H1 (cell line): Measurements from ENCODE around the gene EXD3. TPM values are rescaled to one million over a fixed set of nuclear protein-coding genes. Genes with fewer than 3 reads are reported as not detected.

Experiments used
- CTCF ChIA-PET: fragments of 300-600 bp; sonication (Branson Sonifier 250); formaldehyde crosslinking; loops from one replicate; lab custom pipeline; 2021; ENCODE audit not compliant: partially characterized antibody; lab: Charles Lee
- POLR2A ChIA-PET: fragments of 300-600 bp; sonication (Branson Sonifier 250); formaldehyde crosslinking; loops from one replicate; lab custom pipeline; 2021; ENCODE audit warnings: inconsistent platforms; ENCODE audit not compliant: partially characterized antibody; lab: Charles Lee
- DNase-seq, 2 experiments: peaks; one replicate each; pipeline versions ENCODE4 v3.0.0 to v3.0.0-alpha.2; 2010 to 2022; ENCODE audit warnings: low spot score in 2 of 2, low read depth in 1 of 2, mixed read lengths in 1 of 2
- FAIRE-seq: peaks from 2 replicates; lab custom pipeline; 2011; peaks lifted over from hg19 to GRCh38; lab: Jason Lieb, UNC
- H2AFZ ChIP-seq: 2 replicates; pipeline ENCODE4 v1.8.1; 2012; ENCODE audit warnings: low read length, inconsistent platforms
- H2AK5ac ChIP-seq: 2 replicates; pipeline ENCODE4 v1.6.1; 2013; ENCODE audit warnings: low read depth, low read length
- H2BK120ac ChIP-seq: replicated peaks from 2 replicates; pipeline ENCODE3; 2013; ENCODE audit warnings: low read depth, low read length, inconsistent platforms
- H2BK12ac ChIP-seq: 2 replicates; pipeline ENCODE4 v1.6.1; 2013; ENCODE audit warnings: low read depth, low read length
- H2BK15ac ChIP-seq: 2 replicates; pipeline ENCODE4 v1.6.1; 2013; ENCODE audit warnings: low read length
- H2BK20ac ChIP-seq: 2 replicates; pipeline ENCODE4 v1.6.1; 2013; ENCODE audit warnings: low read length
- H2BK5ac ChIP-seq: 2 replicates; pipeline ENCODE4 v1.6.1; 2013; ENCODE audit warnings: low read depth, low read length
- H3K14ac ChIP-seq: 2 replicates; pipeline ENCODE4 v1.6.1; 2013; ENCODE audit warnings: inconsistent platforms; ENCODE audit not compliant: insufficient read length
- H3K18ac ChIP-seq: 2 replicates; pipeline ENCODE4 v1.6.1; 2013; ENCODE audit warnings: low read length; ENCODE audit errors: extremely low read depth
- H3K23ac ChIP-seq: 2 replicates; pipeline ENCODE4 v1.6.1; 2013; ENCODE audit warnings: inconsistent platforms; ENCODE audit not compliant: insufficient read length
- H3K23me2 ChIP-seq: 2 replicates; pipeline ENCODE4 v1.6.1; 2013; ENCODE audit warnings: low read depth, low read length
- H3K27ac ChIP-seq: 2 replicates; pipeline ENCODE4 v1.6.1; 2011; ENCODE audit warnings: low read depth, low read length, inconsistent platforms
- H3K27me3 ChIP-seq, 4 experiments: replicated peaks in 1 of 4; 1 replicate in 1 of 4; 2 replicates in 3 of 4; pipeline versions ENCODE4 v1.6.1 to v1.8.1; 2011 to 2013; ENCODE audit warnings: low read length in 3 of 4, mild to moderate bottlenecking in 3 of 4, inconsistent platforms in 2 of 4, mixed read lengths in 2 of 4, moderate library complexity in 1 of 4; ENCODE audit not compliant: control insufficient read depth in 3 of 4, insufficient read depth in 3 of 4; ENCODE audit errors: extremely low read depth in 1 of 4
- H3K36me3 ChIP-seq, 4 experiments: 2 replicates each; pipeline versions ENCODE4 v1.6.1 to v1.8.1; 2011 to 2013; ENCODE audit warnings: mild to moderate bottlenecking in 4 of 4, low read length in 3 of 4, moderate library complexity in 2 of 4, control low read depth in 1 of 4, inconsistent platforms in 1 of 4; ENCODE audit not compliant: insufficient read depth in 4 of 4, control insufficient read depth in 2 of 4
- H3K4ac ChIP-seq: replicated peaks from 2 replicates; pipeline ENCODE3; 2013; ENCODE audit warnings: low read length, low read depth, mixed read lengths, inconsistent platforms; ENCODE audit not compliant: insufficient read length
- H3K4me1 ChIP-seq, 4 experiments: replicated peaks in 1 of 4; 1 replicate in 1 of 4; 2 replicates in 3 of 4; pipeline versions ENCODE4 v1.6.1 to v1.8.1; 2011 to 2013; ENCODE audit warnings: low read length in 3 of 4, inconsistent platforms in 2 of 4, mixed read lengths in 1 of 4; ENCODE audit not compliant: insufficient read depth in 4 of 4, control insufficient read depth in 3 of 4
- H3K4me2 ChIP-seq, 2 experiments: 2 replicates each; pipeline versions ENCODE4 v1.6.1 to v1.8.1; 2011 to 2013; ENCODE audit warnings: low read depth in 2 of 2, low read length in 2 of 2, control low read depth in 1 of 2, inconsistent platforms in 1 of 2, mild to moderate bottlenecking in 1 of 2; ENCODE audit not compliant: insufficient read depth in 1 of 2
- H3K4me3 ChIP-seq, 4 experiments: fragments of 200-600, 300-600 bp in 1 of 4; sonication (generic), shearing (Covaris generic), sonication (Bioruptor Twin) in 1 of 4; 2 replicates each; pipeline versions ENCODE4 v1.5.1 to v1.8.1; 2011 to 2016; ENCODE audit warnings: low read length in 4 of 4, low read depth in 3 of 4, control low read depth in 2 of 4, inconsistent platforms in 2 of 4, mild to moderate bottlenecking in 2 of 4, mixed read lengths in 1 of 4, moderate library complexity in 1 of 4; ENCODE audit not compliant: insufficient read depth in 2 of 4; ENCODE audit errors: extremely low read depth in 1 of 4
- H3K56ac ChIP-seq: replicated peaks from 2 replicates; pipeline ENCODE3; 2013; ENCODE audit warnings: low read depth, mild to moderate bottlenecking, mixed read lengths, low read length, inconsistent platforms; ENCODE audit not compliant: insufficient read length
- H3K79me1 ChIP-seq: 2 replicates; pipeline ENCODE4 v1.6.1; 2013; ENCODE audit warnings: low read depth, low read length, control low read depth
- H3K79me2 ChIP-seq, 2 experiments: 2 replicates each; pipeline versions ENCODE4 v1.6.1 to v1.8.1; 2012 to 2013; ENCODE audit warnings: low read length in 2 of 2, mild to moderate bottlenecking in 2 of 2, inconsistent platforms in 1 of 2; ENCODE audit not compliant: insufficient read depth in 2 of 2, control insufficient read depth in 1 of 2
- H3K9ac ChIP-seq, 4 experiments: replicated peaks in 1 of 4; 1 replicate in 1 of 4; 2 replicates in 3 of 4; pipeline versions ENCODE4 v1.6.1 to v1.8.1; 2011 to 2013; ENCODE audit warnings: low read depth in 3 of 4, low read length in 3 of 4, control low read depth in 2 of 4, mild to moderate bottlenecking in 2 of 4, moderate library complexity in 2 of 4, inconsistent platforms in 1 of 4; ENCODE audit errors: extremely low read depth in 1 of 4
- H3K9me3 ChIP-seq, 2 experiments: 2 replicates each; pipeline versions ENCODE4 v1.6.1 to v1.8.1; 2012 to 2013; ENCODE audit warnings: mild to moderate bottlenecking in 2 of 2, moderate library complexity in 2 of 2, control low read depth in 1 of 2, inconsistent platforms in 1 of 2, low read depth in 1 of 2, low read length in 1 of 2, mixed read lengths in 1 of 2; ENCODE audit not compliant: insufficient read depth in 2 of 2
- H4K20me1 ChIP-seq, 2 experiments: replicated peaks in 1 of 2; 2 replicates each; pipeline versions ENCODE3 to v1.8.1; 2011 to 2013; ENCODE audit warnings: inconsistent platforms in 2 of 2, low read length in 2 of 2, mild to moderate bottlenecking in 1 of 2; ENCODE audit not compliant: insufficient read depth in 2 of 2, control insufficient read depth in 1 of 2
- H4K5ac ChIP-seq: 2 replicates; pipeline ENCODE4 v1.6.1; 2013; ENCODE audit warnings: low read length, low read depth, mixed read lengths, inconsistent platforms; ENCODE audit not compliant: insufficient read length
- H4K8ac ChIP-seq: 2 replicates; pipeline ENCODE4 v1.8.0; 2013; ENCODE audit warnings: mild to moderate bottlenecking, moderate library complexity, low read length, inconsistent platforms; ENCODE audit not compliant: insufficient read depth; ENCODE audit errors: extremely low read depth
- H4K91ac ChIP-seq: replicated peaks from 2 replicates; pipeline ENCODE3; 2013; ENCODE audit warnings: low read length, mixed read lengths, inconsistent platforms; ENCODE audit not compliant: insufficient read length
- ASH2L ChIP-seq: fragments of 200-600, 300-600 bp; sonication (generic); IDR thresholded peaks from one replicate; pipeline ENCODE4 v1.7.1; 2017; ENCODE audit warnings: low read length
- CBX8 ChIP-seq: fragments of 300-800, 300-1000 bp; sonication (generic); IDR thresholded peaks from 2 replicates; pipeline ENCODE4 v1.7.1; 2016; ENCODE audit warnings: low read depth, low read length, borderline replicate concordance
- SIRT6 ChIP-seq: IDR thresholded peaks from one replicate; pipeline ENCODE4 v1.7.1; 2012; ENCODE audit warnings: low read length, inconsistent platforms
- WGBS, 2 experiments: shearing (Covaris generic) in 1 of 2; methylation state at CpG; one replicate each; pipeline versions ENCODE4 v1.1.6 to v1.1.7; 2013 to 2015; ENCODE audit warnings: low lambda C conversion rate in 2 of 2, mixed read lengths in 2 of 2, inconsistent platforms in 1 of 2, low coverage in 1 of 2, missing lambda C conversion rate in 1 of 2; ENCODE audit not compliant: insufficient replicate concordance in 2 of 2, insufficient coverage in 1 of 2, insufficient read length in 1 of 2; ENCODE audit errors: extremely low coverage in 1 of 2, missing lambda C conversion rate in 1 of 2; 5-methylcytosine and 5-hydroxymethylcytosine counted together
- polyA plus RNA-seq, 7 experiments: library from polyadenylated mRNA; depleted of rRNA in 3 of 7; stranded (reverse) in 5 of 7; unstranded in 2 of 7; fragments of >200 nt in 5 of 7; fragments of 200-250 nt in 2 of 7; gene quantifications; 1 replicate in 5 of 7; 2 replicates in 1 of 7; 4 replicates in 1 of 7; pipeline versions ENCODE4 v1.2.1 to v1.2.3, GENCODE V29; 2011 to 2013; ENCODE audit warnings: missing spikeins in 2 of 7, mixed read lengths in 2 of 7
- total RNA-seq: library from RNA; stranded (reverse); fragmentation: NEBNext Ultra II Directional; extraction: Animal tissue kit (Norgen Biotek cat#: 25700); gene quantifications from 2 replicates; pipeline ENCODE4 v1.2.1, GENCODE V29; 2021

Gene EXD3
- total and polyA plus RNA-seq, 2 of the 8 experiments (the other 6 are each of a cell fraction or from before 2014, with no cell fraction given): 7.2 to 9.4 TPM

GRCh38 chr9:137415451-137415850 is 7.5 kb downstream of the EXD3 start:
- Histone ChIP-seq H3K14ac (no peak overlapping the region), H2AFZ (no peak overlapping the region), H3K4me2 (no peak overlapping the region), H4K91ac (no peak overlapping the region), H3K23ac (no peak overlapping the region), H3K23me2 (no peaks in the 10 kb centered on the region), H2AK5ac (no peak overlapping the region), H3K9me3 (no peaks in the 10 kb centered on the region), H2BK120ac (no peak overlapping the region), H3K79me1 (peaks cover 11% of the 10 kb centered on the region), H2BK5ac (no peak overlapping the region), H4K20me1 (peaks cover 0 to 3% of the 10 kb centered on the region in 2 experiments), H3K27ac (no peak overlapping the region), H3K4me3 (no peak overlapping the region), H3K36me3 (no peaks in the 10 kb centered on the region), H3K56ac (no peak overlapping the region), H2BK12ac (no peak overlapping the region), H3K18ac (no peak overlapping the region), H3K9ac (no peak overlapping the region), H3K4ac (no peak overlapping the region), H2BK15ac (no peak overlapping the region), H4K8ac (no peak overlapping the region), H4K5ac (no peak overlapping the region), H3K4me1 (peaks cover 0 to 5% (median 0%) of the 10 kb centered on the region in 4 experiments; a peak in 3 of 7 replicates), H3K79me2 (no peaks in the 10 kb centered on the region), H3K27me3 (no peaks in the 10 kb centered on the region), H2BK20ac (no peak overlapping the region)
- POLR2A ChIA-PET: interaction anchor here (1.7 kb wide), 1 partner anchor 139 kb away, joined by 3 read pairs; no protein-coding TSS in a partner anchor
- no peak for FAIRE-seq
- no peak for DNase-seq
- WGBS, 2 experiments: 88% methylated on average over 5 of the region's 5 CpGs; no CpG with 5 or more reads in 1 of the 2 experiments
- CTCF ChIA-PET: interaction anchor here (0.7 to 1.7 kb wide), 2 partner anchors 19 to 111 kb away, joined by 3 to 4 read pairs; no protein-coding TSS in a partner anchor
- TF ChIP-seq SIRT6: no peak
- no peak for TF ChIP-seq ASH2L
- no peak for TF ChIP-seq CBX8
